OCI-LY3 (cell line): ENCODE measurements around the gene RAP1GAP2.

ENCODE experiments used
- EZH2phosphoT487 ChIP-seq: fragments of 200-600 bp; shearing (Covaris generic); IDR thresholded peaks from 2 replicates; pipeline ENCODE4 v1.6.1; 2018; ENCODE audit warnings: antibody characterized with exemption, mixed run types, low read depth
- TF ChIP-seq, protein P1 (sequence below): fragments of 200-600, 300-600 bp; sonication (generic); IDR thresholded peaks from 2 replicates; pipeline ENCODE4 v1.5.1; 2014; ENCODE audit warnings: antibody characterized with exemption, low read length, low read depth

DNA sequence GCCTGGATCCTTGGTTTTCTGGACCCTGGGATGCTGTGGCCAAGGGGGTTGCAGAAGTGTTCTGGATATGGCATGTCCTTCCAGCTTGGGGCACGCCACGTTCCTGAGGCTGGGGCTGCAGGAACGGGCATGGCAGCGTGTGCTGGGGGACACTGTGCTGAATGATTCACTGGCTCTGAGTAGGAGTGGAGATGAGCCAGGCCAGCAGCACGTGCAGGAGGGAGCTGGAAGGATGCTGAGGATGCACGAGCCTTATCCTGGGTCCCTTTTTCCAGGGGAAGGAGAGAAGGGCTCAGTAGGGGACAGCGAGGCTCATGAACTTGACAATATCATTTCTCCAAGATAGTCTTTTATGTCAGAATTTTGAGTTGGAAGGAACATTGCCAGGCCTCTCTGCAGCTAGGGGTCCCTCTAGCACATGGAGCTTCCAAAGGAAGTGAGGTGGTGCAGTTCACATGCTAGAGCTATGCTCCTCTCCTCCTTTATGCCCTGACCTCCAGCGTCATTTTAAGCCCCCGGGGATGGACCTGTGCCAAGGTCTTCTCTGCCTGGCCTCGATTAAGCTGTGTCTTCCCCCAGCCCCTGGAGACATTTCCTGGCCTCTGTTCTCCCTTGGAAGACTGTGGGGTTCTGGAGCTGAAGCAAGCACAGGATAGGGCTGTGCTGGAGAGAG, 141.2 kb downstream of the RAP1GAP2 start:
- TF ChIP-seq, protein P1, sequence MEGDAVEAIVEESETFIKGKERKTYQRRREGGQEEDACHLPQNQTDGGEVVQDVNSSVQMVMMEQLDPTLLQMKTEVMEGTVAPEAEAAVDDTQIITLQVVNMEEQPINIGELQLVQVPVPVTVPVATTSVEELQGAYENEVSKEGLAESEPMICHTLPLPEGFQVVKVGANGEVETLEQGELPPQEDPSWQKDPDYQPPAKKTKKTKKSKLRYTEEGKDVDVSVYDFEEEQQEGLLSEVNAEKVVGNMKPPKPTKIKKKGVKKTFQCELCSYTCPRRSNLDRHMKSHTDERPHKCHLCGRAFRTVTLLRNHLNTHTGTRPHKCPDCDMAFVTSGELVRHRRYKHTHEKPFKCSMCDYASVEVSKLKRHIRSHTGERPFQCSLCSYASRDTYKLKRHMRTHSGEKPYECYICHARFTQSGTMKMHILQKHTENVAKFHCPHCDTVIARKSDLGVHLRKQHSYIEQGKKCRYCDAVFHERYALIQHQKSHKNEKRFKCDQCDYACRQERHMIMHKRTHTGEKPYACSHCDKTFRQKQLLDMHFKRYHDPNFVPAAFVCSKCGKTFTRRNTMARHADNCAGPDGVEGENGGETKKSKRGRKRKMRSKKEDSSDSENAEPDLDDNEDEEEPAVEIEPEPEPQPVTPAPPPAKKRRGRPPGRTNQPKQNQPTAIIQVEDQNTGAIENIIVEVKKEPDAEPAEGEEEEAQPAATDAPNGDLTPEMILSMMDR, result peak; percentile 33
- TF ChIP-seq EZH2phosphoT487, result no peak
